HCT116 (cell line): ENCODE measurements around the gene XPNPEP1. TPM values are rescaled to one million over a fixed set of nuclear protein-coding genes. Genes with fewer than 3 reads are reported as not detected.

Source experiments
- ATAC-seq: fragments of 200-7000 bp; cut with Tn5 transposase; 2 replicates; pipeline ENCODE4 v1.9.1; 2020; ENCODE audit warnings: mild to moderate bottlenecking, moderate library complexity
- BruUV-seq: library from RNA; stranded (reverse); fragments of 400-500 nt; replicated peaks from 2 replicates; lab custom pipeline; 2021; lab: Mats Ljungman, UMichigan
- CTCF ChIA-PET: fragments of 300-600 bp; sonication (Branson Sonifier 250); formaldehyde crosslinking; loops from one replicate; lab custom pipeline; 2021; ENCODE audit warnings: antibody characterized with exemption; lab: Charles Lee
- POLR2A ChIA-PET: fragments of 300-600, 350-600 bp; sonication (Branson Sonifier 250); formaldehyde crosslinking; loops from one replicate; lab custom pipeline; 2021; ENCODE audit warnings: antibody characterized with exemption; lab: Charles Lee
- RAD21 ChIA-PET, 2 experiments: fragments of 300-600 bp; sonication (Branson Sonifier 250); formaldehyde crosslinking; loops; one replicate each; lab custom pipeline; 2023; ENCODE audit warnings: low total read pairs in 2 of 2; ENCODE audit not compliant: uncharacterized antibody in 2 of 2, unreplicated experiment in 2 of 2, low non-redundant PET in 1 of 2; lab: Charles Lee
- DNase-seq: peaks from one replicate; pipeline ENCODE4 v3.0.0-alpha.2; 2010; ENCODE audit warnings: low read depth, low spot score
- H2AFZ ChIP-seq: fragments of 200-600 bp; shearing (Covaris generic), sonication (generic); 2 replicates; pipeline ENCODE4 v1.6.1; 2017; ENCODE audit warnings: low read depth, mixed run types, mixed read lengths, antibody characterized with exemption, low read length; ENCODE audit not compliant: poor library complexity, severe bottlenecking
- H3K27ac ChIP-seq: 2 replicates; pipeline ENCODE4 v1.5.1; 2012; ENCODE audit warnings: low read depth, low read length
- H3K27me3 ChIP-seq: fragments of 200-600 bp; sonication (generic); 2 replicates; pipeline ENCODE4 v1.6.1; 2016; ENCODE audit warnings: mixed run types, low read length, mixed read lengths; ENCODE audit not compliant: insufficient read depth
- H3K36me3 ChIP-seq, 2 experiments: fragments of 200-500 bp in 1 of 2; fragments of 200-600 bp in 1 of 2; sonication (Bioruptor generic) in 1 of 2; sonication (generic) in 1 of 2; 2 replicates each; pipeline versions ENCODE4 v1.5.1 to v1.6.1; 2014 to 2016; ENCODE audit warnings: low read length in 2 of 2, inconsistent platforms in 1 of 2, mixed read lengths in 1 of 2, mixed run types in 1 of 2; ENCODE audit not compliant: insufficient read depth in 2 of 2, control insufficient read depth in 1 of 2
- H3K4me1 ChIP-seq, 2 experiments: fragments of 200-600 bp in 1 of 2; sonication (generic) in 1 of 2; 2 replicates each; pipeline versions ENCODE4 v1.5.1 to v1.6.1; 2012 to 2017; ENCODE audit warnings: low read length in 2 of 2, inconsistent platforms in 1 of 2, mild to moderate bottlenecking in 1 of 2, mixed read lengths in 1 of 2, mixed run types in 1 of 2, moderate library complexity in 1 of 2; ENCODE audit not compliant: insufficient read depth in 2 of 2, control insufficient read depth in 1 of 2
- H3K4me2 ChIP-seq: fragments of 200-600 bp; sonication (generic); 2 replicates; pipeline ENCODE4 v1.6.1; 2017; ENCODE audit warnings: mixed run types, low read length, mixed read lengths
- H3K4me3 ChIP-seq, 2 experiments: fragments of 200-600 bp in 1 of 2; sonication (generic) in 1 of 2; replicated peaks in 1 of 2; 2 replicates each; pipeline ENCODE4 v1.5.1; 2011 to 2016; ENCODE audit warnings: low read length in 2 of 2, control low read depth in 1 of 2, low read depth in 1 of 2, mild to moderate bottlenecking in 1 of 2, mixed read lengths in 1 of 2, mixed run types in 1 of 2
- H3K79me2 ChIP-seq: fragments of 200-600 bp; sonication (generic); 2 replicates; pipeline ENCODE4 v1.6.1; 2017; ENCODE audit warnings: mild to moderate bottlenecking, mixed run types, low read length, moderate library complexity, mixed read lengths; ENCODE audit not compliant: insufficient read depth
- H3K9ac ChIP-seq: fragments of 200-600 bp; sonication (generic); 2 replicates; pipeline ENCODE4 v1.6.1; 2016; ENCODE audit warnings: low read length, mixed read lengths
- H3K9me2 ChIP-seq: fragments of 200-600 bp; sonication (generic), shearing (Covaris generic); 2 replicates; pipeline ENCODE4 v1.6.1; 2017; ENCODE audit warnings: mixed run types, mild to moderate bottlenecking, moderate library complexity; ENCODE audit not compliant: insufficient read depth
- H3K9me3 ChIP-seq, 2 experiments: fragments of 200-500 bp in 1 of 2; fragments of 200-600 bp in 1 of 2; sonication (Bioruptor generic) in 1 of 2; sonication (generic) in 1 of 2; 2 replicates each; pipeline ENCODE4 v1.6.1; 2014 to 2017; ENCODE audit warnings: low read length in 2 of 2, mixed read lengths in 2 of 2, inconsistent platforms in 1 of 2, low read depth in 1 of 2, mild to moderate bottlenecking in 1 of 2, mixed run types in 1 of 2, moderate library complexity in 1 of 2; ENCODE audit not compliant: control insufficient read depth in 1 of 2, insufficient read depth in 1 of 2
- H4K20me1 ChIP-seq: fragments of 200-600 bp; sonication (generic), shearing (Covaris generic); 2 replicates; pipeline ENCODE4 v1.6.1; 2017; ENCODE audit warnings: mixed run types, mild to moderate bottlenecking, moderate library complexity; ENCODE audit not compliant: insufficient read depth
- ATF3 ChIP-seq: IDR thresholded peaks from 2 replicates; pipeline ENCODE4 v1.6.1; 2012
- CEBPB ChIP-seq: IDR thresholded peaks from 2 replicates; pipeline ENCODE4 v1.6.1; 2012; ENCODE audit warnings: low read depth
- EGR1 ChIP-seq: IDR thresholded peaks from 2 replicates; pipeline ENCODE4 v1.6.1; 2012; ENCODE audit warnings: low read depth
- ELF1 ChIP-seq: IDR thresholded peaks from 2 replicates; pipeline ENCODE4 v1.6.1; 2012; ENCODE audit warnings: low read depth, borderline replicate concordance
- MAX ChIP-seq: IDR thresholded peaks from 2 replicates; pipeline ENCODE4 v1.6.1; 2012
- POLR2A ChIP-seq: IDR thresholded peaks from 2 replicates; pipeline ENCODE4 v1.7.0; 2011; ENCODE audit warnings: borderline replicate concordance; ENCODE audit not compliant: insufficient read depth, insufficient read length; ENCODE audit errors: extremely low read depth
- REST ChIP-seq: IDR thresholded peaks from 2 replicates; pipeline ENCODE4 v1.6.1; 2012; ENCODE audit warnings: low read depth
- SRF ChIP-seq: IDR thresholded peaks from 2 replicates; pipeline ENCODE4 v1.6.1; 2012; ENCODE audit warnings: low read depth
- YY1 ChIP-seq: IDR thresholded peaks from 2 replicates; pipeline ENCODE4 v1.6.1; 2011; ENCODE audit warnings: low read length, low read depth, moderate library complexity, mild to moderate bottlenecking; ENCODE audit not compliant: insufficient replicate concordance; ENCODE audit errors: extremely low read depth
- ZFX ChIP-seq: fragments of 450-650 bp; IDR thresholded peaks from 2 replicates; pipeline ENCODE4 v1.6.1; 2017
- intact Hi-C: fragments of 100-400 bp; cut with micrococcal nuclease; formaldehyde crosslinking; loops from 2 replicates; pipeline ENCODE4 v1.10.0; 2022
- total RNA-seq: library from RNA; stranded (reverse); gene quantifications from one replicate; pipeline ENCODE4 v1.2.1, GENCODE V29; 2021; ENCODE audit not compliant: unreplicated experiment

XPNPEP1 gene
- total RNA-seq, 1 experiment from 2014 or later = 87.3 TPM

- ATAC-seq (no peak), DNase-seq (no peak)
- ChIA-PET POLR2A (no interaction called here), RAD21 (no interaction called here), CTCF (no interaction called here)
- Histone ChIP-seq H2AFZ (no peak overlapping the region), H3K4me1 (peaks cover 9 to 17% of the 10 kb centered on the region in 2 experiments; a peak in 3 of 4 replicates), H3K9me3 (no peaks in the 10 kb centered on the region), H3K27ac (no peak overlapping the region), H3K9me2 (no peaks in the 10 kb centered on the region), H3K9ac (no peak overlapping the region), H3K79me2 (peaks cover 11% of the 10 kb centered on the region), H3K4me3 (no peak overlapping the region), H3K36me3 (no peaks in the 10 kb centered on the region), H3K27me3 (no peaks in the 10 kb centered on the region), H4K20me1 (no peaks in the 10 kb centered on the region), H3K4me2 (no peak overlapping the region)
- intact Hi-C loops = loop anchor here (10.0 kb wide), 1 partner anchor 298 kb away; no protein-coding TSS in a partner anchor
- TF ChIP-seq MAX = no peak
- no peak for TF ChIP-seq SRF
- TF ChIP-seq REST = no peak
- no peak for TF ChIP-seq YY1
- no peak for TF ChIP-seq EGR1
- TF ChIP-seq ATF3 = no peak
- TF ChIP-seq ELF1 = no peak
- no peak for TF ChIP-seq POLR2A
- TF ChIP-seq ZFX = no peak
- TF ChIP-seq CEBPB = no peak
- BruUV-seq = no TSS peak
These were observed 3.5 kb upstream of the XPNPEP1 start for GRCh38 chr10:109926825-109927224.
